Suprapubic skin (tissue), 4 donors: ENCODE data around the gene APOL1. TPM values are rescaled to one million over a fixed set of nuclear protein-coding genes. Genes with fewer than 3 reads are reported as not detected.
A peak's percentile ranks its signal among the peaks of the same experiment; 100 is the strongest.
"Not testable (repeated sequence)": the region's sequence is repeated elsewhere in the genome, so short reads cannot be mapped to it uniquely, and the experiment has no call there.

Source experiments
- DNase-seq, 2 donors: peaks; one replicate each; pipeline ENCODE4 v3.0.0-alpha.2; 2019; ENCODE audit warnings: low spot score in 2 of 2
- H3K27ac ChIP-seq: fragments of 200-600 bp; sonication (generic); one replicate; pipeline ENCODE4 v1.5.1; 2019
- H3K27me3 ChIP-seq: fragments of 200-600 bp; sonication (generic); one replicate; pipeline ENCODE4 v1.5.1; 2019
- H3K36me3 ChIP-seq: fragments of 200-600 bp; sonication (generic); one replicate; pipeline ENCODE4 v1.5.1; 2019
- H3K4me1 ChIP-seq: fragments of 200-600 bp; sonication (generic); one replicate; pipeline ENCODE4 v1.5.1; 2019
- H3K4me3 ChIP-seq: fragments of 200-600 bp; sonication (generic); one replicate; pipeline ENCODE4 v1.5.1; 2019; ENCODE audit warnings: mild to moderate bottlenecking
- H3K9me3 ChIP-seq: fragments of 200-600 bp; sonication (generic); one replicate; pipeline ENCODE4 v1.5.1; 2019
- EP300 ChIP-seq: sonication (generic); formaldehyde crosslinking; IDR thresholded peaks from one replicate; pipeline ENCODE4 v1.6.1; 2017; ENCODE audit warnings: antibody characterized with exemption
- POLR2A ChIP-seq, 2 donors: fragments of 450-650 bp; IDR thresholded peaks; one replicate each; pipeline ENCODE4 v1.6.1; 2017; ENCODE audit warnings: antibody characterized with exemption in 2 of 2, mild to moderate bottlenecking in 2 of 2, moderate library complexity in 2 of 2
- POLR2AphosphoS5 ChIP-seq, 3 donors: sonication (generic); formaldehyde crosslinking; IDR thresholded peaks; one replicate each; pipeline ENCODE4 v1.6.1; 2017; ENCODE audit warnings: antibody characterized with exemption in 3 of 3
- WGBS: methylation state at CpG from one replicate; pipeline ENCODE4 v1.1.5; 2018; 5-methylcytosine and 5-hydroxymethylcytosine counted together
- total RNA-seq, 4 donors: library from RNA; depleted of rRNA; stranded (reverse); fragments of >200 nt; gene quantifications; one replicate each; pipeline ENCODE4 v1.1.0, GENCODE V29; 2016
- TF ChIP-seq, protein P1 (sequence below), 2 donors: fragments of 200-600 bp in 1 of 2; fragments of 450-650 bp in 1 of 2; sonication (generic) in 1 of 2; IDR thresholded peaks; one replicate each; pipeline ENCODE4 v1.5.1; 2016 to 2019; ENCODE audit warnings: antibody characterized with exemption in 2 of 2, mild to moderate bottlenecking in 1 of 2, moderate library complexity in 1 of 2

The APOL1 gene
- total RNA-seq, 4 donors from 2014 or later, result 1.2 to 7.3 (median 3.0) TPM

- H3K9me3 ChIP-seq, H3K36me3 ChIP-seq, H3K4me3 ChIP-seq, H3K27me3 ChIP-seq: not testable (repeated sequence)
- peak; percentile 44 to 71 for DNase-seq
- 83% methylated on average over 7 of the region's 7 CpGs for WGBS
- peak overlapping the region; percentile 84 for H3K27ac ChIP-seq
- H3K4me1 ChIP-seq, result peaks cover 11% of the 10 kb centered on the region
These were observed 11.1 kb downstream of the APOL1 start for GRCh38 chr22:36263886-36264664.

- DNase-seq, result peak; percentile 18 to 34
- TF ChIP-seq, protein P1, sequence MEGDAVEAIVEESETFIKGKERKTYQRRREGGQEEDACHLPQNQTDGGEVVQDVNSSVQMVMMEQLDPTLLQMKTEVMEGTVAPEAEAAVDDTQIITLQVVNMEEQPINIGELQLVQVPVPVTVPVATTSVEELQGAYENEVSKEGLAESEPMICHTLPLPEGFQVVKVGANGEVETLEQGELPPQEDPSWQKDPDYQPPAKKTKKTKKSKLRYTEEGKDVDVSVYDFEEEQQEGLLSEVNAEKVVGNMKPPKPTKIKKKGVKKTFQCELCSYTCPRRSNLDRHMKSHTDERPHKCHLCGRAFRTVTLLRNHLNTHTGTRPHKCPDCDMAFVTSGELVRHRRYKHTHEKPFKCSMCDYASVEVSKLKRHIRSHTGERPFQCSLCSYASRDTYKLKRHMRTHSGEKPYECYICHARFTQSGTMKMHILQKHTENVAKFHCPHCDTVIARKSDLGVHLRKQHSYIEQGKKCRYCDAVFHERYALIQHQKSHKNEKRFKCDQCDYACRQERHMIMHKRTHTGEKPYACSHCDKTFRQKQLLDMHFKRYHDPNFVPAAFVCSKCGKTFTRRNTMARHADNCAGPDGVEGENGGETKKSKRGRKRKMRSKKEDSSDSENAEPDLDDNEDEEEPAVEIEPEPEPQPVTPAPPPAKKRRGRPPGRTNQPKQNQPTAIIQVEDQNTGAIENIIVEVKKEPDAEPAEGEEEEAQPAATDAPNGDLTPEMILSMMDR (IDR thresholded peaks at IDR 0.05), result no peak
- TF ChIP-seq POLR2AphosphoS5 (IDR thresholded peaks at IDR 0.05), result no peak
- no peak for TF ChIP-seq EP300
- no peak for TF ChIP-seq POLR2A (IDR thresholded peaks at IDR 0.05)
- Histone ChIP-seq H3K4me1 (peaks cover 4% of the 10 kb centered on the region), H3K27ac (no peak overlapping the region), H3K9me3 (no peaks in the 10 kb centered on the region), H3K4me3 (no peak overlapping the region), H3K36me3 (peaks cover 4% of the 10 kb centered on the region), H3K27me3 (no peaks in the 10 kb centered on the region)
- WGBS, result 93% methylated on average over 4 of the region's 4 CpGs
These were observed 14.1 kb downstream of the APOL1 start for GRCh38 chr22:36267058-36267457.

DNA sequence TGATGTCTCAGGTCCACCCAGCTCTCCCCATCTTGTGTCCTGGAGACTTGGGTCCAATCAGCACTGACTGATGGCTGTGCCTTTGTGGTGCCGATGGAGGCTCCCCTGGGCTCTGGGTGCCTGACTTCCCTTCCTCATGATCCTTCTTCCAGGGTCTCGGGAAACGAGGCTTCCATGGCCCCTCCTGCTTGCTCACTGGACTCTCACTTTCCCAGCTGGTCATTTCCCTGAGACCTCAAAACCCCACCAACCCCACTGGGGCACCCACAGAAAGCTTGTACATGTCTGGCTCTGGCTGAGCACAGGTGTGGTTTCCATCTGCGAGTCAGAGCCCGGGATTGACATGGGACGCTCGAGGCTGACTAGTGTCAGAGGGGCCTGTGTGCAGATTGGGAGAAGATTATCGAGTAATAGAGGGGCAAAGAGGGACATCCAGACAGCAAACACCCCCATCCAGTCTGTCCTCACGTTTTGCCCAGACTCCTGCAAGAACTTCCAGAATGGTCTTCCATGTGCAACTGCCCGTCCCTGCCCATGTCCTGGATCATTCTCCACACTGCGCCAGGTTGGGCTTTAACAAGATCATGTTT is 15.1 kb downstream of the APOL1 start:
- H3K9me3 ChIP-seq, result no peaks in the 10 kb centered on the region
- peaks cover 4% of the 10 kb centered on the region for H3K4me1 ChIP-seq
- no peaks in the 10 kb centered on the region for H3K27me3 ChIP-seq
- TF ChIP-seq, protein P1 (IDR thresholded peaks at IDR 0.05), result no peak
- no peak for TF ChIP-seq POLR2A (IDR thresholded peaks at IDR 0.05)
- TF ChIP-seq POLR2AphosphoS5 (IDR thresholded peaks at IDR 0.05), result no peak
- TF ChIP-seq EP300, result no peak
- H3K36me3 ChIP-seq, result peaks cover 4% of the 10 kb centered on the region
- DNase-seq, result peak in 1 of 2 donors; percentile 25
- H3K4me3 ChIP-seq, result no peak overlapping the region
- 92% methylated on average over 11 of the region's 11 CpGs for whole genome bisulfite sequencing
- H3K27ac ChIP-seq, result no peak overlapping the region

- not testable (repeated sequence) for H3K4me3 ChIP-seq, H3K27ac ChIP-seq, H3K9me3 ChIP-seq, H3K36me3 ChIP-seq, H3K4me1 ChIP-seq, H3K27me3 ChIP-seq
- WGBS, result 89% methylated on average over 7 of the region's 7 CpGs
- DNase-seq, result peak in 1 of 2 donors; percentile 46
These were observed 18.3 kb downstream of the APOL1 start for GRCh38 chr22:36271231-36271630.

- H3K9me3 ChIP-seq, H3K36me3 ChIP-seq, H3K4me1 ChIP-seq, H3K27ac ChIP-seq, H3K27me3 ChIP-seq, H3K4me3 ChIP-seq: not testable (repeated sequence)
- DNase-seq, result peak in 1 of 2 donors; percentile 42
- WGBS, result 82% methylated on average over 5 of the region's 5 CpGs
These were observed 19.0 kb downstream of the APOL1 start for GRCh38 chr22:36271951-36272350.

DNA sequence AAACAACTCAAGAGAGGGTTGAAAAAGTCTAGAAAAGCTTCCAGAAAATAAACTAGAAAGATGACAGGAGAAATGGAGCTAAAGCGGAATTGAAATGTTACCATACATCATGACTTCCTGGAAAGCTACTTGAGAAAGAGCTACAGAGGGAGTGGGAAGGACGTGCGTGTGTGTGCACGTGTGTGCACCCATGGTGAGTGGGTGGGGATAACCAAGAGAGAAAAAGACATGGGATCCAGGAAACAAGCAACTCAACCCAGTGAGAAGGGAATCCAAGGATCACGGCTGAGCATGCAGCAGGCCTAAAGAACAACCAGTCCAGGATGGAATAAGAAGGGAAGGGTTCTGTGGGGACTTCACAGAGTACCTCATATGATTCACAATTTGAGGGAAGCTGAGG is 21.6 kb downstream of the APOL1 start:
- peaks cover 7% of the 10 kb centered on the region for H3K4me1 ChIP-seq
- H3K9me3 ChIP-seq, result no peaks in the 10 kb centered on the region
- H3K27ac ChIP-seq, result no peak overlapping the region
- H3K27me3 ChIP-seq, result no peaks in the 10 kb centered on the region
- TF ChIP-seq POLR2AphosphoS5 (IDR thresholded peaks at IDR 0.05) (no peak), EP300 (no peak), POLR2A (IDR thresholded peaks at IDR 0.05) (no peak)
- TF ChIP-seq, protein P1 (IDR thresholded peaks at IDR 0.05), result no peak
- no peak overlapping the region for H3K4me3 ChIP-seq
- peak in 1 of 2 donors; percentile 16 for DNase-seq
- no peaks in the 10 kb centered on the region for H3K36me3 ChIP-seq
- WGBS, result 59% methylated on average over 5 of the region's 5 CpGs
